Measurements from ENCODE around the gene TMEM86B. TPM values are rescaled to one million over a fixed set of nuclear protein-coding genes. Genes with fewer than 3 reads are reported as not detected.

The TMEM86B gene
- total RNA-seq, 8 experiments from 2014 or later = 0.81 to 3.1 (median 2.2) TPM

- Histone ChIP-seq H3K27ac (no peak overlapping the region), H3K4me1 (replicated peaks in 1 of 2) (no peaks in the 10 kb centered on the region), H3K4me3 (no peak overlapping the region)
- 80 to 100% (median 89%) methylated on average over 2 to 8 of the region's 12 CpGs; no CpG with 5 or more reads in 5 of the 10 experiments for WGBS, 10 experiments
- in situ Hi-C loops (cut with MboI; ENCODE audit: low pct_unique_long_range_greater_than_20kb in 2 of 9, low sequenced_read_pairs in 9 of 9, unreplicated experiment in 9 of 9) = no loop called here
- ATAC-seq (replicated peaks in 6 of 8) = no peak
Measured at GRCh38 chr19:55244004-55244680, 15.6 kb upstream of the TMEM86B start.

- no peak overlapping the region for H3K27ac ChIP-seq
- H3K4me3 ChIP-seq = no peak overlapping the region
- ATAC-seq (replicated peaks in 6 of 8) = peak in 3 of 8 experiments; percentile 12 to 17 (median 16)
- no peaks in the 10 kb centered on the region for H3K4me1 ChIP-seq (replicated peaks in 1 of 2)
- in situ Hi-C loops (cut with MboI; ENCODE audit: low pct_unique_long_range_greater_than_20kb in 2 of 9, low sequenced_read_pairs in 9 of 9, unreplicated experiment in 9 of 9) = no loop called here
- 83 to 100% (median 88%) methylated on average over 1 to 3 of the region's 7 CpGs; no CpG with 5 or more reads in 5 of the 10 experiments for WGBS, 10 experiments
Measured at GRCh38 chr19:55242517-55242916, 14.0 kb upstream of the TMEM86B start.

DNA sequence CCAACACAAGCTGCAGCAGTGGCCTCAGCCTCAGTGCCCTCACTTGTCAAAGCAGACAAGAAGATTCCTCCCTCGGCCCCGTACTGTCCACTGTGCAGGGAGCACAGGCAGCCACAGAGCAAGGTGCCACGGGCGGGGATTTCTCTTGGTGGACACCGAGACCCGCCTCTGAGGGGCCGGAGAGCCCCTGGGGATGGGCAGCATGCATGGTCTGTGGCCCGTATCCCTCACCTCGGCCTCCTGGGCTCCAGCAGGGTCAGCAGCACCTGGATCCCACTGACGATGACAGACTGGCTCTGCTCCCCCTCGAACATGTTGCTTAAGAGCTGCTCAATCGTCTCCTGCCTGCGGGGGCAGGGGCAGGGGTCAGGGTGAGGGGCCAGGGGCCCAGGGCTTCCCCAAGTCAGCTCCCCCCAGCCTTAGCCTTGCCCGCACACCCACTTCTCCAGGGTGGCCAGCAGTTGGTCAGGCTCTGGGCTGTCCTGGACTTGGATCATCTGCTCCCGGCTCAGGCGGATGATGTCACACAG, 13.4 kb upstream of the TMEM86B start:
- WGBS, 10 experiments = 89 to 100% methylated on average over 2 to 3 of the region's 16 CpGs; no CpG with 5 or more reads in 8 of the 10 experiments
- H3K4me3 ChIP-seq = no peak overlapping the region
- peak in 3 of 8 experiments; percentile 10 to 13 (median 13) for ATAC-seq (replicated peaks in 6 of 8)
- in situ Hi-C loops (cut with MboI; ENCODE audit: low pct_unique_long_range_greater_than_20kb in 2 of 9, low sequenced_read_pairs in 9 of 9, unreplicated experiment in 9 of 9) = no loop called here
- no peaks in the 10 kb centered on the region for H3K4me1 ChIP-seq (replicated peaks in 1 of 2)
- no peak overlapping the region for H3K27ac ChIP-seq

DNA sequence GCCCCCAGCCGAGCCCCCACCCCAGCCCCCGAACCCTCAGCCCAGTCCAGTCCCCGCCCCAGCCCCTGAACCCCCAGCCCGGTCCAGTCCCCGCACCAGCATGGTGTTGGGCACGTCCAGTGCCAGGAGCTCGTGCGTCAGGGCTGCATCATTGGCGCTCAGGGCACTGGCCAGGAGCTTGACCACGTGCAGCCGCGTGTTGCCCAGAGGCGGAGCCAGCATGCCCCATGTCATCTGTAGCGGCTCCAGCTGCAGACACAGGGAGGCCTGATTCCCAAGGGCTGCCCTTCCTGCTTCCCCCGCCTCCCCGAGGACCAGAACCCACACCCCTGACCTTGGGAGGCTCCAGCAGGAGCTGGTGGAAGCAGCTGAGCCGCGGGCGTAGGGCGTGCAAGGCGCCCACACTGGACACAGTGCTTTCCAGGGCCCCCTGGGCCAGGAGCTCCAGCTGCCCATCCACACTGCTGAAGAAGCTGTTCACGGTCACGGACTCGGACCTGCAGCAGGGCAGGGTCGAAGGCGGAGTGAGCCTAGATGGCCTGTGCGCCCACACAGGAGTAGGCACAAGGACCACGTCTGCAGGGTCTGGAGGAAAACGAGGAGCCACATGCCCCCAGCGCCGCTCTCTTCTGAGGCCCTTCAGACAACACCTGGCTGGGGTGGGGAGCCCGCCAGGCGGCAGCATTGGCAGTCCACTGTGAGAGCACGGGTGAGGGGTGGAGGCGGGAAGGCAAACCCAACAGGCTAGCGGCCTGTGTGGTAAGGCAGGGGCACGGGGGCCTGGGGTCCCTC, 12.8 kb upstream of the TMEM86B start:
- in situ Hi-C loops (cut with MboI; ENCODE audit: low pct_unique_long_range_greater_than_20kb in 2 of 9, low sequenced_read_pairs in 9 of 9, unreplicated experiment in 9 of 9) = no loop called here
- H3K27ac ChIP-seq = no peak overlapping the region
- peak in 1 of 8 experiments; percentile 4 for ATAC-seq (replicated peaks in 6 of 8)
- 96 to 99% methylated on average over 5 to 11 of the region's 37 CpGs; no CpG with 5 or more reads in 8 of the 10 experiments for WGBS, 10 experiments
- H3K4me3 ChIP-seq = no peak overlapping the region
- no peaks in the 10 kb centered on the region for H3K4me1 ChIP-seq (replicated peaks in 1 of 2)

- no peaks in the 10 kb centered on the region for H3K4me1 ChIP-seq (replicated peaks in 1 of 2)
- in situ Hi-C loops (cut with MboI; ENCODE audit: low pct_unique_long_range_greater_than_20kb in 2 of 9, low sequenced_read_pairs in 9 of 9, unreplicated experiment in 9 of 9) = no loop called here
- H3K27ac ChIP-seq = no peak overlapping the region
- ATAC-seq (replicated peaks in 6 of 8) = no peak
- WGBS, 10 experiments = 100% methylated on average over 1 to 2 of the region's 6 CpGs; no CpG with 5 or more reads in 8 of the 10 experiments
- H3K4me3 ChIP-seq = no peak overlapping the region
Measured at GRCh38 chr19:55240713-55241020, 12.1 kb upstream of the TMEM86B start.

GRCh38 chr19:55239004-55239403, 10.4 kb upstream of the TMEM86B start:
- WGBS, 10 experiments = 98 to 100% methylated on average over 1 to 7 of the region's 12 CpGs; no CpG with 5 or more reads in 8 of the 10 experiments
- in situ Hi-C loops (cut with MboI; ENCODE audit: low pct_unique_long_range_greater_than_20kb in 2 of 9, low sequenced_read_pairs in 9 of 9, unreplicated experiment in 9 of 9) = no loop called here
- Histone ChIP-seq H3K4me3 (no peak overlapping the region), H3K27ac (no peak overlapping the region), H3K4me1 (replicated peaks in 1 of 2) (no peaks in the 10 kb centered on the region)
- ATAC-seq (replicated peaks in 6 of 8) = no peak

- ATAC-seq (replicated peaks in 6 of 8) = no peak
- Histone ChIP-seq H3K4me1 (replicated peaks in 1 of 2) (no peaks in the 10 kb centered on the region), H3K4me3 (no peak overlapping the region), H3K27ac (no peak overlapping the region)
- in situ Hi-C loops (cut with MboI; ENCODE audit: low pct_unique_long_range_greater_than_20kb in 2 of 9, low sequenced_read_pairs in 9 of 9, unreplicated experiment in 9 of 9) = no loop called here
- 90 to 100% (median 90%) methylated on average over 2 of the region's 8 CpGs; no CpG with 5 or more reads in 7 of the 10 experiments for WGBS, 10 experiments
Measured at GRCh38 chr19:55238030-55238429, 9.5 kb upstream of the TMEM86B start.

- H3K27ac ChIP-seq = no peak overlapping the region
Measured at GRCh38 chr19:55232986-55233385, 4.4 kb upstream of the TMEM86B start.

DNA sequence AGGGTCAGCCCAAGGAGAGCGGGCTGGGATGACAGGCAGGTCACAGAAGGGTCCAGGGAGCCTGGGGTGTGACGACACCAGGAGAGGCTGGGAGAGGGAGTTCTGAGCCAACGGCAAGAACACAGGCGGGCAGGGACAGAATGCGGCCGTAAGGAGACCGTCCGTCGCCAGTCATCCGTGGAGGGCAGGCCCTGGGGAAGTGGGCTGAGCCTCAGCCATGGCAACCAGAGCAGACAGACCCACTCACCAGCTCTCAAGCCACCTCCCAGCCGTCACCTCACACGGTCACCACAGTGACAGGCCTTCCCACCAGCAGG, 3.7 kb upstream of the TMEM86B start:
- in situ Hi-C loops (cut with MboI; ENCODE audit: low pct_unique_long_range_greater_than_20kb in 2 of 9, low sequenced_read_pairs in 9 of 9, unreplicated experiment in 9 of 9) = no loop called here
- peak in 4 of 8 experiments; percentile 36 to 67 (median 49) for ATAC-seq (replicated peaks in 6 of 8)
- Histone ChIP-seq H3K4me3 (no peak overlapping the region), H3K4me1 (replicated peaks in 1 of 2) (no peaks in the 10 kb centered on the region), H3K27ac (no peak overlapping the region)
- WGBS, 10 experiments = 83 to 100% (median 86%) methylated on average over 1 to 7 of the region's 12 CpGs; no CpG with 5 or more reads in 7 of the 10 experiments

More at GRCh38 chr19:55232986-55233385, 4.4 kb upstream of the TMEM86B start:
- no peak for ATAC-seq (replicated peaks in 6 of 8)
- H3K4me1 ChIP-seq (replicated peaks in 1 of 2) = no peaks in the 10 kb centered on the region
- in situ Hi-C loops (cut with MboI; ENCODE audit: low pct_unique_long_range_greater_than_20kb in 2 of 9, low sequenced_read_pairs in 9 of 9, unreplicated experiment in 9 of 9) = no loop called here
- H3K4me3 ChIP-seq = no peak overlapping the region
- 40 to 100% (median 88%) methylated on average over 1 to 5 of the region's 5 CpGs for WGBS, 10 experiments

GRCh38 chr19:55231391-55232285, 3.1 kb upstream of the TMEM86B start:
- ATAC-seq (replicated peaks in 6 of 8) = peak in 2 of 8 experiments; percentile 11 to 14
- H3K4me1 ChIP-seq (replicated peaks in 1 of 2) = no peaks in the 10 kb centered on the region
- in situ Hi-C loops (cut with MboI; ENCODE audit: low pct_unique_long_range_greater_than_20kb in 2 of 9, low sequenced_read_pairs in 9 of 9, unreplicated experiment in 9 of 9) = no loop called here
- H3K4me3 ChIP-seq = no peak overlapping the region
- 50 to 96% (median 70%) methylated on average over 1 to 9 of the region's 30 CpGs; no CpG with 5 or more reads in 6 of the 10 experiments for WGBS, 10 experiments
- no peak overlapping the region for H3K27ac ChIP-seq

- no peak overlapping the region for H3K4me3 ChIP-seq
- no peaks in the 10 kb centered on the region for H3K4me1 ChIP-seq (replicated peaks in 1 of 2)
- ATAC-seq (replicated peaks in 6 of 8) = no peak
- H3K27ac ChIP-seq = no peak overlapping the region
- in situ Hi-C loops (cut with MboI; ENCODE audit: low pct_unique_long_range_greater_than_20kb in 2 of 9, low sequenced_read_pairs in 9 of 9, unreplicated experiment in 9 of 9) = no loop called here
- 53% methylated on average over 3 of the region's 13 CpGs; no CpG with 5 or more reads in 9 of the 10 experiments for WGBS, 10 experiments
Measured at GRCh38 chr19:55230780-55231179, 2.2 kb upstream of the TMEM86B start.

GRCh38 chr19:55230329-55230728, 1.8 kb upstream of the TMEM86B start:
- ATAC-seq (replicated peaks in 6 of 8) = no peak
- WGBS, 10 experiments = 40% methylated on average over 1 of the region's 13 CpGs; no CpG with 5 or more reads in 9 of the 10 experiments
- in situ Hi-C loops (cut with MboI; ENCODE audit: low pct_unique_long_range_greater_than_20kb in 2 of 9, low sequenced_read_pairs in 9 of 9, unreplicated experiment in 9 of 9) = no loop called here
- no peak overlapping the region for H3K4me3 ChIP-seq
- H3K27ac ChIP-seq = no peak overlapping the region
- H3K4me1 ChIP-seq (replicated peaks in 1 of 2) = no peaks in the 10 kb centered on the region

DNA sequence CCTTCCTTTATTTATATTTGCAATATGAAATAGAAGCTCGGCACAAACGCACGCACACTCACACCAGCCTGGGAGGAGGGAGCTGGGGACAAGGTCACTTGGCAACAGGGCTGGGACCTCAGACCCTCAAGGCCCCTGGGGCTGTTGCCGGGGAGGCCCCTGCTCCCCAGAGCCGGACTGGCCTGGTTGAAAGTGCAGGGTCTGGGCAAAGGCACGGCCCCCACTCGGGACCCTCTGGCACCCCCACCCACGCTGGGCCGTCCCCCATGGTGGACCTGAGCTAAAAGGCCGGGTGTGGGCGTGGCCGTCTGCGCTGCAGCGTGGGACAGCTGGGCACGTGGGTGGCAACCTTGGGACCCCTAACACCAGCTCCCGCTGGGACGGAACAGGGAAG, 1.2 kb upstream of the TMEM86B start:
- Histone ChIP-seq H3K4me1 (replicated peaks in 1 of 2) (no peaks in the 10 kb centered on the region), H3K27ac (no peak overlapping the region), H3K4me3 (no peak overlapping the region)
- in situ Hi-C loops (cut with MboI; ENCODE audit: low pct_unique_long_range_greater_than_20kb in 2 of 9, low sequenced_read_pairs in 9 of 9, unreplicated experiment in 9 of 9) = no loop called here
- 60 to 80% methylated on average over 1 of the region's 17 CpGs; no CpG with 5 or more reads in 8 of the 10 experiments for WGBS, 10 experiments
- ATAC-seq (replicated peaks in 6 of 8) = no peak
